Activated B cell treated with CpG ODN at 0.5 μM for 24 hours (primary cell): ENCODE measurements around the gene EVI5. TPM values are rescaled to one million over a fixed set of nuclear protein-coding genes. Genes with fewer than 3 reads are reported as not detected.
A peak's percentile ranks its signal among the peaks of the same experiment; 100 is the strongest.
"Not testable (repeated sequence)": the region's sequence is repeated elsewhere in the genome, so short reads cannot be mapped to it uniquely, and the experiment has no call there.

ENCODE experiments used
- ATAC-seq: fragments of 200-7000 bp; cut with Tn5 transposase; one replicate; pipeline ENCODE4 v1.10.0; 2021; ENCODE audit warnings: low read depth, mild to moderate bottlenecking, moderate library complexity
- CTCF ChIA-PET: fragments of 350-600 bp; sonication (Branson Sonifier 250); formaldehyde crosslinking; loops from one replicate; lab custom pipeline; 2021; ENCODE audit warnings: antibody characterized with exemption; lab: Charles Lee
- POLR2A ChIA-PET: fragments of 350-600 bp; sonication (Branson Sonifier 250); formaldehyde crosslinking; loops from one replicate; lab custom pipeline; 2021; ENCODE audit warnings: antibody characterized with exemption; lab: Charles Lee
- DNase-seq: peaks from one replicate; pipeline ENCODE4 v3.0.0; 2022
- H3K27ac Mint-ChIP-seq: one replicate; pipeline ENCODE4 v1.8.0; 2020; ENCODE audit warnings: mixed read lengths
- H3K27me3 Mint-ChIP-seq: one replicate; pipeline ENCODE4 v1.8.0; 2021; ENCODE audit warnings: mixed read lengths
- H3K36me3 Mint-ChIP-seq: one replicate; pipeline ENCODE4 v1.8.0; 2021; ENCODE audit warnings: low read depth, mixed read lengths
- H3K4me1 Mint-ChIP-seq: one replicate; pipeline ENCODE4 v1.8.0; 2021; ENCODE audit warnings: mixed read lengths
- H3K4me3 Mint-ChIP-seq: one replicate; pipeline ENCODE4 v1.8.0; 2020; ENCODE audit warnings: mild to moderate bottlenecking, mixed read lengths
- H3K9me3 Mint-ChIP-seq: one replicate; pipeline ENCODE4 v1.8.0; 2020; ENCODE audit warnings: mixed read lengths
- CTCF ChIP-seq: fragments of 200-600 bp; IDR thresholded peaks from one replicate; pipeline ENCODE4 v1.8.0; 2022; ENCODE audit warnings: antibody characterized with exemption, mild to moderate bottlenecking
- intact Hi-C: fragments of 100-400 bp; cut with micrococcal nuclease; formaldehyde crosslinking; loops from one replicate; pipeline ENCODE4 v1.15.1; 2024
- total RNA-seq: library from RNA; stranded (reverse); gene quantifications from 2 replicates; pipeline ENCODE4 v1.2.3, GENCODE V29; 2022

The EVI5 gene
- total RNA-seq, 1 donor from 2014 or later = 27.4 TPM

DNA sequence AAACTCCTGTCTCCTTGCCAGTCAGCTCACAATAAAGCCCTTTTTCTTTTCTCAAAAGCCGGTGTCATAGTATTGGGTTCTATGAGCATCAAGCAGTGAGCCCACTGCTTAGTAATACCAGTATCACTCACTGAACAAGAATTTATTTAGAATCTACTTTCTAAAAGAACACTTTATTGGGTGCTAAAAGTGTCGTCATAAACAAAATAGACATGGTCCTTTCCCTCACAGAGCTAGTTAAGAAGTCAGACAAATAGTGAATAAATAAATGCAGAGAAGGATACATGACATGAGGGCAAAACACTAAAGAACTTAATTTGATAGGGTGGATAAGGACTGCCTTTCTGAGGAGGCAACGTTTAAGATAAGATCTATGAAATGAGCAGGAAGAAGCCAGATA is 32.2 kb downstream of the EVI5 start:
- TF ChIP-seq CTCF = no peak
- peaks cover 8% of the 10 kb centered on the region for H3K36me3 Mint-ChIP-seq
- DNase-seq (no peak), ATAC-seq (no peak)
- H3K4me1 Mint-ChIP-seq = no peaks in the 10 kb centered on the region
- no peaks in the 10 kb centered on the region for H3K27me3 Mint-ChIP-seq
- no peak overlapping the region for H3K4me3 Mint-ChIP-seq
- H3K9me3 Mint-ChIP-seq = no peaks in the 10 kb centered on the region
- no peak overlapping the region for H3K27ac Mint-ChIP-seq
- intact Hi-C loops = no loop called here
- POLR2A ChIA-PET = no interaction called here
- CTCF ChIA-PET = interaction anchor here (1.5 kb wide), 1 partner anchor 65 kb away, joined by 5 read pairs; no protein-coding TSS in a partner anchor

DNA sequence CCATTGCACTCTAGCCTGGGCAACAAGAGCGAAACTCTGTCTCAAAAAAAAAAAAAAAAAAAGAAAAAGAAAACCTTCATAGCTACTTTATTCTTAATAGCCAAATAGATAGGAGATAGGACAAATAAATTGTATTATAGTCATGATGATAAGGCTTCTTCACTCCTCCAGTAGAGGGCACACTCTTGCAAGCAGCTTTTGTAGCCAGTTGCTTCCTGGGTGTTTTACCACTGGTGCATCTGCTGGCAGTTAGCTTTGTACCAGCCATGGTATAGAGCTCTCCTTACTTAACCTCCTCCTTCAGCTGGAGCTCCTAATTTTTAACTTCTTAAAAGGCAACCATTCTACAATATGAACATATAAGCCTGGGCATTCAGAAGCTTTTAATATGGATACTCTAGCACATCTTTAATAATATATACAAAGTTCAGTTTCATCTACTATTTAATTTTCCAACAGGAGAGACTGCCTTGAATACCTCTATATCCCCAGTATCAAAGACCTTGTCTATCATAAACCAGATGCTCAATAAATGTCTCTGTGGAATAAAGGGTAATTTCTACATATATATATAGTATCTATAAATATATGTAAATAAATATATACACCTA is 35.8 kb downstream of the EVI5 start:
- Mint-ChIP-seq H3K4me3 (no peak overlapping the region), H3K9me3 (no peaks in the 10 kb centered on the region), H3K27me3 (no peaks in the 10 kb centered on the region), H3K4me1 (no peaks in the 10 kb centered on the region), H3K27ac (no peak overlapping the region), H3K36me3 (peaks cover 3% of the 10 kb centered on the region)
- intact Hi-C loops = loop anchor here (1.0 kb wide), 4 partner anchors 10 to 313 kb away; partner anchors contain the start of gene EVI5
- ATAC-seq (peak; percentile 79), DNase-seq (no peak)
- POLR2A ChIA-PET = interaction anchor here (0.6 to 1.1 kb wide), 4 partner anchors 35 to 91 kb away, joined by 3 to 5 read pairs (median 4); partner anchors contain the start of genes EVI5 and RPL5
- TF ChIP-seq CTCF = peak; percentile 32
- CTCF ChIA-PET = interaction anchor here (0.6 to 3.1 kb wide), 20 partner anchors 9 to 439 kb away, joined by 3 to 92 read pairs (median 3); partner anchors contain the start of genes EVI5 and RPL5

DNA sequence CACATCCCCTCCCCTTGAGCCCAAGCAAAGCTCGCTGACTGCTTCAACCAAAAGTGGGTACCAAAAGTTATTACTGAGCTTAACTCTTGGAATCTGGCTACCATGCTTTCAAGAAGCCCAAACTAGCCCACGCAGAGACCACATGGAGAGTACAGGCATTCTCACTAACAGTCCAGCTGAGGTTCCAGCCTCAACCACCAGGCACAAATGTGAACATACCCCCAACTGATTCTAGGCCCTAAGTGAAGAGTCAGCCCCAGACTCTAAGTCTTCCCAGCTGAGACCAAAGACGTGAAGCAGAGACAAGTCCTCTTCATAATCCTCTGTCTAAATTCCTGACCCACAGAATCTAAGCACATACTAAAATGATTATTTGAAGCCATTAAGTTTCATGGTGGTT is 36.8 kb downstream of the EVI5 start:
- Mint-ChIP-seq H3K27me3 (no peaks in the 10 kb centered on the region), H3K27ac (no peak overlapping the region), H3K4me3 (no peak overlapping the region), H3K9me3 (no peaks in the 10 kb centered on the region), H3K36me3 (peaks cover 3% of the 10 kb centered on the region), H3K4me1 (peaks cover 9% of the 10 kb centered on the region)
- POLR2A ChIA-PET = no interaction called here
- ATAC-seq (no peak), DNase-seq (no peak)
- no peak for TF ChIP-seq CTCF
- CTCF ChIA-PET = interaction anchor here (0.6 to 3.1 kb wide), 5 partner anchors 25 to 438 kb away, joined by 3 to 92 read pairs (median 4); partner anchors contain the start of gene RPL5
- intact Hi-C loops = no loop called here

DNA sequence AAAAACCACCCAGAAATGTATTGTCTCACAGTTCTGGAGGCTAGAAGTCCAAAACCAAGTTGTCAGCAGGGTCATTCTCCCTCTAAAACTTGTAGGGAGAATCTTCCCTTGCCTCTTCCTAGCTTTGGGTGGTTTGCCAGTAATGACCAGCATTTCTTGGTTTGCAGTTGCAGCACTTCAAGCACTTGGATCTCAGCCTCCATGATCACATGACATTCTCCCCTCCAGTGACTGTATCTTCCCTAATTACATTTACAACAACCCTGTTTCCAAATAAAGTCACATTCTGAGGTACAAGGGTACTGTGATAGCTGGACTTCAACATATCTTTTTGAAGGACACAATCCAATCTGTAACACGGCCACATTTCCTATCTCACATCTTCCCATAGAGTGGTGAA is 37.2 kb downstream of the EVI5 start:
- no peaks in the 10 kb centered on the region for H3K9me3 Mint-ChIP-seq
- no peak for TF ChIP-seq CTCF
- ChIA-PET POLR2A (no interaction called here), CTCF (interaction anchor here (0.6 to 3.1 kb wide), 5 partner anchors 19 to 437 kb away, joined by 3 to 92 read pairs (median 4); partner anchors contain the start of gene RPL5)
- no peak for ATAC-seq
- no peak for DNase-seq
- H3K4me3 Mint-ChIP-seq = no peak overlapping the region
- peaks cover 13% of the 10 kb centered on the region for H3K4me1 Mint-ChIP-seq
- intact Hi-C loops = no loop called here
- no peak overlapping the region for H3K27ac Mint-ChIP-seq
- H3K27me3 Mint-ChIP-seq = no peaks in the 10 kb centered on the region
- peaks cover 3% of the 10 kb centered on the region for H3K36me3 Mint-ChIP-seq

- H3K27me3 Mint-ChIP-seq, H3K36me3 Mint-ChIP-seq, intact Hi-C loops, POLR2A ChIA-PET, DNase-seq, H3K9me3 Mint-ChIP-seq, H3K4me3 Mint-ChIP-seq, H3K27ac Mint-ChIP-seq, ATAC-seq: not testable (repeated sequence)
- CTCF ChIA-PET = interaction anchor here (0.6 to 1.8 kb wide), 3 partner anchors 10 to 72 kb away, joined by 3 to 17 read pairs (median 7); no protein-coding TSS in a partner anchor
- peaks cover 14% of the 10 kb centered on the region for H3K4me1 Mint-ChIP-seq
Measured at GRCh38 chr1:92746255-92746654, 38.7 kb downstream of the EVI5 start.
